Measurements from ENCODE around the gene ANKRD33. TPM values are rescaled to one million over a fixed set of nuclear protein-coding genes. Genes with fewer than 3 reads are reported as not detected.

ANKRD33 gene
- polyA plus RNA-seq, 1 experiment = not detected

DNA sequence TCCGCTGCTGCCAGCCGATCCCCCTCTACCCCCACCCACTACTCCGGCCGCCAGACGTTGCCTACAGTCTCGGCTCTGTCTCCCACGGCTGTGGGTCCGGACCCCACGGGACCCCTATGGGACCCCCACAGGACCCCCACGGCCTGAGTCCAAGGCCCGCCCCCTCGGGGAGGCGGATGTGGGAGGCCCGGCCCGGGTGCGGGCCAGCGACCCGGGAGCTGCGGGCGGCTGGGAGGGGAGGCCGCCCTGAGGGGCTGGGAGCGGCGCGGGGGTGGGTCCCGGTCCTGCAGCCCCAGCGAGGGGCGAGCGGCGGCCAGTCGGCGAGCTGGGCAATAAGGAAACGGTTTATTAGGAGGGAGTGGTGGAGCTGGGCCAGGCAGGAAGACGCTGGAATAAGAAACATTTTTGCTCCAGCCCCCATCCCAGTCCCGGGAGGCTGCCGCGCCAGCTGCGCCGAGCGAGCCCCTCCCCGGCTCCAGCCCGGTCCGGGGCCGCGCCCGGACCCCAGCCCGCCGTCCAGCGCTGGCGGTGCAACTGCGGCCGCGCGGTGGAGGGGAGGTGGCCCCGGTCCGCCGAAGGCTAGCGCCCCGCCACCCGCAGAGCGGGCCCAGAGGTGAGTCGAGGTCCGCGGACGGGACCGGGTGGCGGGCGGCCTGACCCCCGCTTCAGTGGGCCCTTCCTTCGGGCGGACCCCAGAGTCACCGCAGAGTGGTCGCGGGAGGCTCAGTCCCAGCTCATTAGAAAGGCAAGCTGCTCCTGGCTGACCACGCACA, 19.4 kb downstream of the ANKRD33 start, which contains the start of gene ACVRL1:
TSS of gene ACVRL1 (plus strand) at position 422 of the 773 bp plus-strand sequence. CDS start 4,971 bp downstream, outside the sequence.
- Histone ChIP-seq H3K36me3 (ENCODE audit: control insufficient read depth, insufficient read depth, low read length) (no peaks in the 10 kb centered on the region), H3K27me3 (ENCODE audit: control insufficient read depth, insufficient read depth, low read length) (no peaks in the 10 kb centered on the region), H3K4me3 (ENCODE audit: low read depth, low read length) (peak within 1 kb of the TSS; percentile 36)
- no peak for DNase-seq (ENCODE audit: low read depth)
- TF ChIP-seq, protein P1, sequence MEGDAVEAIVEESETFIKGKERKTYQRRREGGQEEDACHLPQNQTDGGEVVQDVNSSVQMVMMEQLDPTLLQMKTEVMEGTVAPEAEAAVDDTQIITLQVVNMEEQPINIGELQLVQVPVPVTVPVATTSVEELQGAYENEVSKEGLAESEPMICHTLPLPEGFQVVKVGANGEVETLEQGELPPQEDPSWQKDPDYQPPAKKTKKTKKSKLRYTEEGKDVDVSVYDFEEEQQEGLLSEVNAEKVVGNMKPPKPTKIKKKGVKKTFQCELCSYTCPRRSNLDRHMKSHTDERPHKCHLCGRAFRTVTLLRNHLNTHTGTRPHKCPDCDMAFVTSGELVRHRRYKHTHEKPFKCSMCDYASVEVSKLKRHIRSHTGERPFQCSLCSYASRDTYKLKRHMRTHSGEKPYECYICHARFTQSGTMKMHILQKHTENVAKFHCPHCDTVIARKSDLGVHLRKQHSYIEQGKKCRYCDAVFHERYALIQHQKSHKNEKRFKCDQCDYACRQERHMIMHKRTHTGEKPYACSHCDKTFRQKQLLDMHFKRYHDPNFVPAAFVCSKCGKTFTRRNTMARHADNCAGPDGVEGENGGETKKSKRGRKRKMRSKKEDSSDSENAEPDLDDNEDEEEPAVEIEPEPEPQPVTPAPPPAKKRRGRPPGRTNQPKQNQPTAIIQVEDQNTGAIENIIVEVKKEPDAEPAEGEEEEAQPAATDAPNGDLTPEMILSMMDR (IDR thresholded peaks at IDR 0.05; ENCODE audit: insufficient read depth, low read depth, low read length) = no peak
- CTCF ChIA-PET = interaction anchor here (0.7 to 12.8 kb wide), 9 partner anchors 10 to 118 kb away, joined by 3 to 165 read pairs (median 6); no protein-coding TSS in a partner anchor
- POLR2A ChIA-PET = no interaction called here

DNA sequence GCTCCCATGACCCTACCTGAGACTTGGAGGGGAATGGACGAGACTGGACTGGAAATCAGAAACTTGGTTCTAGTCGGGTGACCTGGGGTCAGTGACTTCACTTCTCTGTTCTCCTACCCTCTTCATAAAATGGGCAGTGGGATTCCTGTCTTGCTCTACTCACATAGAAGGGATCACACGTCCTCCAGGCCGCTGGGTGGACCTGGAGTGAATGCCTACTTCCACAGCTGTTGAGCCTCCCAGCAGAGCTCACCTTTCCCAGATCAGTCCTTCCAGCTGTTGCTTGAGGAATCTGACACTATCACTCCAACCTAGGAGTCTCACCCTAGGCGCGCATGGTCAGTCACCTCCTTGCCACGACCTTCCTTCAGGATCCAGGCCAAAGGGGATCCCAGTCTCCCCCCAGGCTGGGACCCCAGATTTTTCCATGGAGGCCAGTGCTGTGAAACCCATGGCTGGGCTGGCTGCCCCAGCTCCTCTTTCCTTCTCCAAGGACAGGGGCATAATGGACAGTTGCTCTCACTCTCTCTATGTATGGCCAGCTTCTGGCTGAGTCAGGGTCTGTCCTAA, 20.0 kb downstream of the ANKRD33 start:
- no peak for DNase-seq (ENCODE audit: low read depth)
- H3K4me3 ChIP-seq (ENCODE audit: low read depth, low read length) = peak overlapping the region; percentile 36
- TF ChIP-seq, protein P1 (IDR thresholded peaks at IDR 0.05; ENCODE audit: insufficient read depth, low read depth, low read length) = no peak
- H3K27me3 ChIP-seq (ENCODE audit: control insufficient read depth, insufficient read depth, low read length) = no peaks in the 10 kb centered on the region
- no peaks in the 10 kb centered on the region for H3K36me3 ChIP-seq (ENCODE audit: control insufficient read depth, insufficient read depth, low read length)
- ChIA-PET CTCF (interaction anchor here (0.7 to 12.8 kb wide), 8 partner anchors 10 to 118 kb away, joined by 3 to 165 read pairs (median 7); no protein-coding TSS in a partner anchor), POLR2A (no interaction called here)

DNA sequence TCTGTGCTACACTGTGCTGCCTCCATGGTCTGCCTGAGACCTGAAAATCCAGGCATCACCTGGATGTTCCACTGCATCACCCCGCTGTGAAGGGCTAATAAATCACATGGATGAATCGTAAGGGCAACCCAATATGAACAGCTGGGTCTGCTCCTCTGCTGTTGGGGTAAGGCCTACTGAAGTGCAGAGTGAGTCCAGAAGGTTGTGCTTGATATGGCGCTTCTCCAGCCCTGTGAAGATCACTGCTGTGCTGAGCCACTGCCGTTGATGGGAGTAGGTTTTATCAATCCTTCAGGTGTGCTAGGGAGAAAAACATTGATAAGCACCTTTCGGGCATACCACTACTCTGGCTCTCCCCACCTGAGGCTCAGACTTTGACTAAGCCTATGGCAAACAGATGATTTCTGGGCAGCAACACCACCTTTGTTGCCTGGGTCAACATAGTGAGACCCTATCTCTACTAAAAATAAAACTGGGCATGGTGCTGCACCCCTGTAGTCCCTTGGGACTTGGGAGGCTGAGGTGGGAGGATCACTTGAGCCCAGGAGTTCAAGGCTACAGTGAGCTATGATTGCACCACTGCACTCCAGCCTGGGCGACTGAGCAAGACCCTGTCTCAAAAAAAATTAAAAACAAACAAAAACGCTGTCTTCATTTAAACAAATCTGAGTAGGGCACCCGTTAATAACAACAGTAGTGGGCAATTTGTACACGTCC, 21.1 kb downstream of the ANKRD33 start:
- ChIA-PET POLR2A (no interaction called here), CTCF (interaction anchor here (0.5 to 12.8 kb wide), 4 partner anchors 11 to 28 kb away, joined by 3 to 165 read pairs (median 12); no protein-coding TSS in a partner anchor)
- no peak overlapping the region for H3K4me3 ChIP-seq (ENCODE audit: low read depth, low read length)

DNA sequence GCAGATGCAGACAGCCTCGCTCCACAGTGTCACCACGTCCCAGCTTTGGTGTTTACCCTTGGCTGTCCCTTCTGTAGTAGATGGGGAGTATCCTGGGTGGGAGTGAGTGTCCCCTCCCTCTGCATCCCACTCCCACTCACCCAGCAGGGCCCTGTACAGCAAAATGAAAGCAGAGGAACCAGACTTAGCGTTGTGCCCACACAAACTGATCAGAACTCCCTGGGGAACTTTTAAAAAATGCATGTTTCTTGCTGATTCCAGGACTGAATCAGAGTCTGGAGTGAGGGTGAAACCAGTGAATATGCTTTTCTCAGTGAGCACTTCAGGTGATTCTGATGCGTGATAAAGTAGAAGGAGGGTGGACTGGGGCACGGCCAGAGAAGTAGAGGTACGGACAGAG, 22.3 kb downstream of the ANKRD33 start:
- CTCF ChIA-PET = interaction anchor here (1.1 to 12.8 kb wide), 2 partner anchors 14 to 173 kb away, joined by 3 to 165 read pairs; no protein-coding TSS in a partner anchor
- Histone ChIP-seq H3K36me3 (ENCODE audit: control insufficient read depth, insufficient read depth, low read length) (peaks cover under 1% of the 10 kb centered on the region; the same call in 1 of the 2 replicates), H3K27me3 (ENCODE audit: control insufficient read depth, insufficient read depth, low read length) (no peaks in the 10 kb centered on the region), H3K4me3 (ENCODE audit: low read depth, low read length) (no peak overlapping the region)
- TF ChIP-seq, protein P1 (IDR thresholded peaks at IDR 0.05; ENCODE audit: insufficient read depth, low read depth, low read length) = no peak
- no peak for DNase-seq (ENCODE audit: low read depth)
- POLR2A ChIA-PET = no interaction called here

More for the DNA sequence above, 21.1 kb downstream of the ANKRD33 start:
- TF ChIP-seq, protein P1 (IDR thresholded peaks at IDR 0.05; ENCODE audit: insufficient read depth, low read depth, low read length) = no peak
- DNase-seq (ENCODE audit: low read depth) = no peak
- Histone ChIP-seq H3K36me3 (ENCODE audit: control insufficient read depth, insufficient read depth, low read length) (no peaks in the 10 kb centered on the region), H3K27me3 (ENCODE audit: control insufficient read depth, insufficient read depth, low read length) (no peaks in the 10 kb centered on the region)

Measured in BJ (cell line).